OCI-LY7 (cell line): ENCODE data around the gene C10orf71. TPM values are rescaled to one million over a fixed set of nuclear protein-coding genes. Genes with fewer than 3 reads are reported as not detected.
A peak's percentile ranks its signal among the peaks of the same experiment; 100 is the strongest.

Experiments
- BruUV-seq: library from RNA; stranded (reverse); fragments of 400-500 nt; replicated peaks from 2 replicates; lab custom pipeline; 2021; lab: Mats Ljungman, UMichigan
- CTCF ChIA-PET: fragments of 300-600 bp; sonication (Branson Sonifier 250); formaldehyde crosslinking; loops from one replicate; lab custom pipeline; 2022; ENCODE audit warnings: antibody characterized with exemption; ENCODE audit not compliant: unreplicated experiment; lab: Charles Lee
- POLR2A ChIA-PET: fragments of 300-600 bp; sonication (Branson Sonifier 250); formaldehyde crosslinking; loops from one replicate; lab custom pipeline; 2022; ENCODE audit warnings: antibody characterized with exemption; lab: Charles Lee
- DNase-seq: peaks from one replicate; pipeline ENCODE4 v3.0.0-alpha.2; 2015; ENCODE audit warnings: low spot score
- H2AFZ ChIP-seq: fragments of 200-600 bp; sonication (generic), shearing (Covaris generic); 2 replicates; pipeline ENCODE4 v1.6.1; 2014; ENCODE audit warnings: mild to moderate bottlenecking, antibody characterized with exemption, low read length, moderate library complexity
- H3K27ac ChIP-seq: fragments of 200-600 bp; sonication (generic); 2 replicates; pipeline ENCODE4 v1.5.1; 2014; ENCODE audit warnings: mixed run types, low read depth, mild to moderate bottlenecking, moderate library complexity, low read length, inconsistent platforms; ENCODE audit not compliant: poor library complexity, severe bottlenecking
- H3K36me3 ChIP-seq: fragments of 200-600 bp; sonication (generic); 2 replicates; pipeline ENCODE4 v1.6.1; 2014; ENCODE audit warnings: mild to moderate bottlenecking, antibody characterized with exemption, low read length, moderate library complexity, mixed read lengths; ENCODE audit not compliant: insufficient read depth
- H3K4me1 ChIP-seq: fragments of 200-600 bp; sonication (generic); 2 replicates; pipeline ENCODE4 v1.5.1; 2014; ENCODE audit warnings: mild to moderate bottlenecking, low read length; ENCODE audit not compliant: insufficient read depth, poor library complexity, severe bottlenecking
- H3K4me2 ChIP-seq: fragments of 200-600 bp; sonication (generic); 2 replicates; pipeline ENCODE4 v1.6.1; 2014; ENCODE audit warnings: mild to moderate bottlenecking, low read length
- H3K4me3 ChIP-seq: fragments of 200-600 bp; sonication (generic); 2 replicates; pipeline ENCODE4 v1.5.1; 2014; ENCODE audit warnings: mild to moderate bottlenecking, low read depth, low read length; ENCODE audit not compliant: poor library complexity, severe bottlenecking
- H3K79me2 ChIP-seq: fragments of 200-600 bp; sonication (generic); 2 replicates; pipeline ENCODE4 v1.6.1; 2016; ENCODE audit warnings: low read depth, mild to moderate bottlenecking, low read length, moderate library complexity, mixed read lengths; ENCODE audit not compliant: insufficient read depth
- H3K9me2 ChIP-seq: fragments of 200-600 bp; sonication (generic); 2 replicates; pipeline ENCODE4 v1.6.1; 2016; ENCODE audit warnings: mild to moderate bottlenecking, low read length, mixed read lengths; ENCODE audit not compliant: insufficient read depth
- H3K9me3 ChIP-seq: fragments of 200-600 bp; sonication (generic); 2 replicates; pipeline ENCODE4 v1.6.1; 2014; ENCODE audit warnings: mild to moderate bottlenecking, mixed run types, low read length, mixed read lengths
- H4K20me1 ChIP-seq: fragments of 200-600 bp; sonication (generic); 2 replicates; pipeline ENCODE4 v1.6.1; 2014; ENCODE audit warnings: mild to moderate bottlenecking, antibody characterized with exemption, low read length, moderate library complexity, mixed read lengths; ENCODE audit not compliant: insufficient read depth
- CTCF ChIP-seq: fragments of 200-600 bp; sonication (generic); conservative IDR thresholded peaks from 2 replicates; pipeline ENCODE4 v1.5.1; 2014; ENCODE audit warnings: mild to moderate bottlenecking, antibody characterized with exemption, low read length, moderate library complexity, mixed read lengths
- EZH2phosphoT487 ChIP-seq: fragments of 200-600 bp; sonication (generic); IDR thresholded peaks from 2 replicates; pipeline ENCODE4 v1.6.1; 2018; ENCODE audit warnings: low read depth, borderline replicate concordance, mild to moderate bottlenecking, mixed run types, antibody characterized with exemption, low read length, moderate library complexity, mixed read lengths
- intact Hi-C: fragments of 100-400 bp; cut with micrococcal nuclease; formaldehyde crosslinking; loops from one replicate; pipeline ENCODE4 v1.10.0; 2022; ENCODE audit not compliant: unreplicated experiment
- total RNA-seq, 2 experiments: library from RNA; depleted of rRNA in 1 of 2; stranded (reverse); fragments of >200 nt in 1 of 2; shearing (Covaris generic) in 1 of 2; gene quantifications; 2 replicates each; pipeline ENCODE4 v1.2.3, GENCODE V29; 2014 to 2022

Gene C10orf71
- total RNA-seq, 2 experiments from 2014 or later, result 0.06 to 0.08 TPM

GRCh38 chr10:49280001-49280408 is 19.0 kb upstream of the C10orf71 start:
- H3K4me3 ChIP-seq, result no peak overlapping the region
- no peaks in the 10 kb centered on the region for H4K20me1 ChIP-seq
- no peaks in the 10 kb centered on the region for H3K36me3 ChIP-seq
- no TSS peak for BruUV-seq
- ChIA-PET POLR2A (interaction anchor here (0.6 kb wide), 1 partner anchor 133 kb away, joined by 4 read pairs; no protein-coding TSS in a partner anchor), CTCF (no interaction called here)
- H3K4me2 ChIP-seq, result no peak overlapping the region
- intact Hi-C loops, result no loop called here
- no peaks in the 10 kb centered on the region for H3K9me3 ChIP-seq
- H3K4me1 ChIP-seq, result no peaks in the 10 kb centered on the region
- no peak for DNase-seq
- no peak overlapping the region for H2AFZ ChIP-seq
- TF ChIP-seq EZH2phosphoT487, result no peak
- no peak for TF ChIP-seq CTCF
- no peaks in the 10 kb centered on the region for H3K79me2 ChIP-seq
- no peak overlapping the region for H3K27ac ChIP-seq
- no peaks in the 10 kb centered on the region for H3K9me2 ChIP-seq

GRCh38 chr10:49281461-49281860 is 17.5 kb upstream of the C10orf71 start:
- TF ChIP-seq EZH2phosphoT487, result no peak
- peak; percentile 75 for TF ChIP-seq CTCF
- no peaks in the 10 kb centered on the region for H4K20me1 ChIP-seq
- no peak overlapping the region for H2AFZ ChIP-seq
- ChIA-PET CTCF (no interaction called here), POLR2A (no interaction called here)
- H3K79me2 ChIP-seq, result no peaks in the 10 kb centered on the region
- BruUV-seq, result no TSS peak
- no peak for DNase-seq
- H3K4me2 ChIP-seq, result no peak overlapping the region
- no peaks in the 10 kb centered on the region for H3K9me2 ChIP-seq
- H3K4me3 ChIP-seq, result no peak overlapping the region
- H3K27ac ChIP-seq, result no peak overlapping the region
- intact Hi-C loops, result no loop called here
- no peaks in the 10 kb centered on the region for H3K36me3 ChIP-seq
- H3K9me3 ChIP-seq, result no peaks in the 10 kb centered on the region
- no peaks in the 10 kb centered on the region for H3K4me1 ChIP-seq

- TF ChIP-seq EZH2phosphoT487 (no peak), CTCF (no peak)
- Histone ChIP-seq H3K36me3 (no peaks in the 10 kb centered on the region), H3K9me2 (no peaks in the 10 kb centered on the region), H3K4me1 (no peaks in the 10 kb centered on the region), H3K27ac (no peak overlapping the region), H2AFZ (no peak overlapping the region), H3K9me3 (no peaks in the 10 kb centered on the region), H4K20me1 (no peaks in the 10 kb centered on the region), H3K4me3 (no peak overlapping the region), H3K79me2 (no peaks in the 10 kb centered on the region), H3K4me2 (no peak overlapping the region)
- ChIA-PET POLR2A (no interaction called here), CTCF (no interaction called here)
- no peak for DNase-seq
- intact Hi-C loops, result no loop called here
- no TSS peak for BruUV-seq
These were observed 16.7 kb upstream of the C10orf71 start for GRCh38 chr10:49282306-49282705.
